GM21528 (cell line): ENCODE data around the gene RPS6KL1.

ENCODE experiments used
- ATAC-seq: cut with Tn5 transposase; IDR thresholded peaks from one replicate; pipeline ENCODE4 v1.9.1; 2021; ENCODE audit warnings: mild to moderate bottlenecking, moderate library complexity; ENCODE audit not compliant: unreplicated experiment, low FRiP score

Gene RPS6KL1

DNA sequence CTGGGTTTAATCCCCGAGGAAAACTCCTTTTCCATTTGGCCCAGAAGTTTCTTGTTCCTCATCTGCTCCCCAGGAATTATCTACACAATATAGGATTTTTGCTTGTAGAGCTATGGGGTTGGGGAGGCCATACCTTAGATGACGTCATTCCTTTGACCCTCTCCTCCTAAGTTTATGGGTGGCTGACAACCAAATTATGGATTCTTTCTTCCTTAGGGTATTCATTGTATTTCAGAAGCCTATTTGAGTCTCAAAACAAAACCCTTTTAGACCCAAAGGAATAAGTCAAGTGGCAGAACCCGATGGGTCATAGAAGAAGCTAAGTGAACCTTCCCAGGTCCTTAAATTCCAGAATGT is 61.3 kb downstream of the RPS6KL1 start:
- ATAC-seq: no peak

DNA sequence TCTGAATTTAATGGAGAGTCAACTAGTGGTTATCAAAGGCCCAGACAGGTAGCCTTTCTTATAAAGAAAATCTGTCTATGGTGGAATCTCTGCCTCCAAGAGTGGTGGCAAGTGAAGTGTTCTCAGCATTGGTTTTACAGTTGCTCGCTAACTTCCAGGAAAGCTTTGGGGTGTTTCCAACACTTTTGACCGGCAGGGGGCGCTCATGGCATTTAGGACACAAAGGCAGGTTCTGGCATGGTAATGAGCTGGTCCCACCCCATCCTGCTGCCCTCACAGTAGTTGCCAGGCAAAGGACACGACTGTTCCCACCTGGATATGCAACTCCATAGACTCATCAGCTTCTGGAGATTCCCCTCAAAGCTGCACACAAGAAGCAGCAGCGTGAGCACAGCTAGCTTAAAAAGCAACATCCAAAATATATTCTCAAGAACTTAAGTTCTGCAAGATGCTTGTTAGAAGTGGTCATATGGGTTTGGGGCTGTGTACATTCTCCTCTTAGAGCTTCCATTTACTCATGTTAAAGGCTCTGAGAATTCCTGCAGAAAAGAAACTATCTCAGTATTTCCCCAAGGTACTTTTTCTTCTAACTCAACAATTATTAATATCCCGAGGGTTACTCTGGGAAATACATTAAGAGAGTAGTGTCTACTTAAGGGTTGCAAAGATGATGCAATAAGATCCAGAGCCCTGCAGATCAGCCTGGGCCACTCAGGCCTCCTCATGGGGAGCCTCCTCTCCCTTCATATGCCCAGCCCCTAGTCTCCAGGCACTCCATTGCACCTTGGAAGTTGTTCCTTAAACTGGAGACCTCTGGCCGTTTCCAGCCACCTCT is 61.9 kb downstream of the RPS6KL1 start:
- ATAC-seq: no peak

DNA sequence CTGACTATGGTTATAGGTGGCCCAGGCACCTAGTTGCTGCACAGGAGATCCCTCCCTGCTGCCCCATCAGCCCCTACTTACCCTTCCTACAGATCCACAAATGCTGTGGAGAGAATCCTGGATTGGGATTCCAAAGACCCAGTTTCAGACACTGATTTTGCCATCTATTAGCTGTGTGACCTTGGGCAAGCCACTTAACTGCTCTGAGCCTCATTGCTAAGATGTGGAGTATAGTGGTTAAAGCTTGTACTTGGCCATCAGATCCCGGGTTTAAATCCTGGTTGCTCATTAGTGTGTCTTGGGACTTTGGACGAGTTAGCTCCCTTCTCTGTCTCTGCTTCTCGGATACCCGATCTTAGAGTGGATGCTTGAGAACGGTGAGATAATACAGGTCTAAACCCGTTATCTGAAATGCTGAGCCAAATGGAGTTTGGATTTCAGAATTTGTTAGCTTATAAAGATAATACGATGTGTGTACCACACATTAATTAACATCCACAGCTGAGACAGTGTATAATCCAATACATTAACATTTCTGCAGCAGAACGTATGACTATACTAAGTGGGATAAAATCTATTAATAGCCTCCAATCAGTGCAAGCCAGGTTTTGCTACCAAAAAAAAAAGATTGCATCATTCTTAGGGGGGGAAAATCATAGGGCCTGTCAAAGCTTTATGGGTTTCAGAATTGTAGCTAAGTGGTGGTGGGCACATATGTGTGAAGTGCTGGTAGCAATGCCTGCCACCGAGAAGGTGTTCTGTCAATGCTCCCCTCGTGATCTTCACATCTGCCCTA is 63.1 kb downstream of the RPS6KL1 start:
- no peak for ATAC-seq

DNA sequence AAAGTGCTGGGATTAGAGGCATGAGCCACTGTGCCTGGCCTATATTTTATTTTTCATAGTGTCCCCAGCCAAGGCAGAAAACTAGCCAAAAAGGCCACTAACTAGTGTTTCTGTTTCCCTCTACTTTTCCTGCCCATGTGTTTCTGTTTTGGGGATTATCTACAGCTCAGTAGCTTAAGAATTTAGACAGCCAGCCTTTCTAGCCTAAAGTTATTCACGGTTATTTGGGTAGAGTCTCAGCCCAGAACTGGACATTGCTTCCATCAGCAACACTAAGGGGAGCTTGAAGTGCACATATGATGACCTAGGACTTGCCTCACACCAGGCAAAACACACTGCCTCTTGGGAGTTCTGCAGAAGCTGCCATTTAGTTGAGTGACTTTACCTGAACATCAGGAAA is 65.0 kb downstream of the RPS6KL1 start:
- ATAC-seq: no peak

DNA sequence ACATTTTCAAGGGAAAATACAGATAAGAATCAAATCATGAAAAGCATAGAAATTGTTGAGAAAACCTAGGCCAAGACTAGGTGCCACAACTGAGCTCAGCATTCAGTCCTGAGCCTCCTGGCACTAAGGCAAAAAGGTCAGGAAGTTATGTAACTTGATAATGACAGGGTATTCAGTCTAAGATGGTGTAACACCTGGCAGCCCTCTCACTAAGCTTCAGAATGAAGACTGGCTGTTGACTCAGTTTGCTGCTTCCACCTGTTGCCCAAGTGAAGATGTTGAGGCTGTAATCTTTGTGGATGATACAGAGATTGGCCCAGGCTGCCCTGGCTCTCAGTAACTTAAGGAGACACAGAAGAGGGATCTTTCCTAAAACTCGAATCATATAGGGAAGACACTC is 66.7 kb downstream of the RPS6KL1 start:
- ATAC-seq: no peak

DNA sequence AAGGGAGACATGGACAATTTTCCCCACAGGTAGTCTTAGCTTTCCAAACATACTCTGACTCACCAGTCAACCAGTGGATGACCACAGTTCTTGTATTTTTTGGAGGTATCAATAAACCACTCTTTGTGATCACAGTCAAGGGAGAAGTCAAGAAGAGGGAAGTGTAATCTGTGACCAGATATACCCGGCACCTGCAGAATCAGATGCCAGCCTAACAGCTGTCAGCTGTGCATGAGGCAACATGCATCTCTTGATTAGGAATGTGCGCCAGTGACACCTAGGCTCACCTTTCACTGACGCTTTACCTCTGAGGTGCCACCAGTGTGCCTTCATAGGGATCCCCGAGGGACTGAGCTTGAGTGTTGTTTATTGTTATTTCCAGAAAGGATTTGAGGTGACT is 67.1 kb downstream of the RPS6KL1 start:
- ATAC-seq: no peak

DNA sequence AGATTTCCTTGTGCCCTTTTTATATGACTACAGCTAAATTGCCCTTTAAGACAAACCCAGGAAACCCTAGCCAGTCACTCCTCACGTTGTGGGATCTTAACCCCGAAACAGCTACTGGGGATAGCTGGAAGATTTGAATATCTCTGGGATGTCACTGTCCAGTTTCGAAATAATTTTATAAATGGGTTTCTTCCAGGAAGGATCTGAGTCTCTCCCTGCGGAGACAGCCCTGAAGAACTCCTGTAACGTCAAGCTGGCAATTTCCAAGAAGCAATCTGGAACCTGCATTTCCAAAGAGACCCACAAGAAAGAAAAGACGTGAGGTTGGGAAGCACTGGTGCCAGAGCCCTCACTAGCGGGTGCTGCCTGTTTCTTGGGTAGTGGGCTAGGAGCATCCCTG is 68.0 kb downstream of the RPS6KL1 start:
- no peak for ATAC-seq
